Peyer's patch (tissue), 4 donors: ENCODE results near the gene FKBP15. TPM values are rescaled to one million over a fixed set of nuclear protein-coding genes. Genes with fewer than 3 reads are reported as not detected.
"Not testable (repeated sequence)": the region's sequence is repeated elsewhere in the genome, so short reads cannot be mapped to it uniquely, and the experiment has no call there.

Source experiments
- DNase-seq, 3 donors: peaks; one replicate each; pipeline ENCODE4 v3.0.0-alpha.2; 2017 to 2019
- H3K27ac ChIP-seq, 4 donors: fragments of 200-600 bp; sonication (generic); one replicate each; pipeline ENCODE4 v1.5.1; 2016 to 2019
- H3K27me3 ChIP-seq, 2 donors: fragments of 200-600 bp; sonication (generic); one replicate each; pipeline ENCODE4 v1.5.1; 2019
- H3K36me3 ChIP-seq, 3 donors: fragments of 200-600 bp; sonication (generic); one replicate each; pipeline ENCODE4 v1.5.1; 2016 to 2019
- H3K4me1 ChIP-seq, 4 donors: fragments of 200-600 bp; sonication (generic); one replicate each; pipeline ENCODE4 v1.5.1; 2016 to 2019
- H3K4me3 ChIP-seq, 4 donors: fragments of 200-600 bp; sonication (generic); 1 replicate in 3 of 4; 2 replicates in 1 of 4; pipeline ENCODE4 v1.5.1; 2016 to 2019; ENCODE audit warnings: mild to moderate bottlenecking in 1 of 4
- H3K9me3 ChIP-seq, 4 donors: fragments of 200-600 bp; sonication (generic); one replicate each; pipeline ENCODE4 v1.5.1; 2016 to 2019; ENCODE audit warnings: mild to moderate bottlenecking in 1 of 4
- POLR2A ChIP-seq, 2 donors: fragments of 450-650 bp; IDR thresholded peaks; one replicate each; pipeline ENCODE4 v1.5.1; 2017; ENCODE audit warnings: antibody characterized with exemption in 2 of 2, mild to moderate bottlenecking in 2 of 2, moderate library complexity in 2 of 2
- total RNA-seq, 4 donors: library from RNA; depleted of rRNA; stranded (reverse); fragments of >200 nt; gene quantifications; one replicate each; pipeline ENCODE4 v1.1.0, GENCODE V29; 2016

FKBP15 gene
- total RNA-seq, 4 donors from 2014 or later, result 25.9 to 44.6 (median 32.5) TPM

DNA sequence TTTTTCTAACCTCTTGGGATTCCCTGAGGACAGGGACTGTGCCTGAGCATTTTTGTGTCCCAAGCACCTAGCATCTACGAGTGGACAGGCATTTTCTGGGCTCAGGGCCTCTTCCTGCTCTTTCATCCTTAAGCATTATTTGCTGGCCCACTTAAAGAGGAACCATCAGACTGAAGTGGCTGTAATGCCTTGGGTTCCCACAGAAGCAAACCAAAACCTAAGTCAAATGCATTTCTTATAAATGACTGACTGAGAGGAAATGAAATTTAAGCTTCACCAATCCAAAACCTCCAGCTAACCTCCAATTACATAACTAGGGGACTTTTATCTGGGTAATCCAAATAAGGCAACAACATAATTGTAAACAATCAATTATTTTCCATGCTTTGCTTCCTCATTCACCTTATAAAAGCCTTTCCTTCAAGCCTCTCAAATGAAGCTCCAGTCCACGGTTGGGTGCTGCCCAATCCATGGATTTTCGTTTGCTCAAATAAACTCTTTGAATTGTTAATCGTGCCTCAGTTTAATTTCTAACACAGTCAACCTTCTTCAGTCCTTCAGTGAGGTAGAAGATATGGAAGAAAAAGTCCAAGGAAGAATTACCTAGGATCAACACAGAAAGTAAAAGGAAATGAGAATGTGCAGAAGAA, 95.6 kb downstream of the FKBP15 start:
- Histone ChIP-seq H3K4me1 (no peaks in the 10 kb centered on the region), H3K4me3 (no peak overlapping the region), H3K36me3 (no peaks in the 10 kb centered on the region), H3K27me3 (no peaks in the 10 kb centered on the region), H3K27ac (no peak overlapping the region), H3K9me3 (no peaks in the 10 kb centered on the region)
- TF ChIP-seq POLR2A (IDR thresholded peaks at IDR 0.05), result no peak
- no peak for DNase-seq

GRCh38 chr9:113118829-113119228, 102.2 kb downstream of the FKBP15 start:
- H3K9me3 ChIP-seq, H3K27ac ChIP-seq, H3K27me3 ChIP-seq, H3K4me3 ChIP-seq, DNase-seq, H3K4me1 ChIP-seq, H3K36me3 ChIP-seq: not testable (repeated sequence)

Other genes with a start within 250 kb of the FKBP15 start
- 1 to 10 TPM in 2 of 4 donors, not detected in 2; 1.1 to 1.6 TPM for gene ZNF883, start 209.1 kb downstream of the FKBP15 start, total RNA-seq
- gene ZFP37, start 164.6 kb downstream of the FKBP15 start, total RNA-seq, result 1 to 10 TPM in 2 of 4 donors, under 1 TPM in 2; 0.53 to 3.3 (median 1.0) TPM
- gene SLC31A2, start 70.3 kb downstream of the FKBP15 start, total RNA-seq, result 100 to 1,000 TPM in 1 of 4 donors, 10 to 100 TPM in 3; 12.4 to 116 (median 56.2) TPM
- gene SLC31A1, start 267 bp upstream of the FKBP15 start, total RNA-seq, result 10 to 100 TPM in 3 of 4 donors, 1 to 10 TPM in 1; 7.4 to 82.7 (median 50.6) TPM
- gene CDC26, start 54.3 kb upstream of the FKBP15 start, total RNA-seq, result 10 to 100 TPM; 13.6 to 28.4 (median 25.0) TPM
- 10 to 100 TPM; 11.4 to 33.0 (median 19.5) TPM for gene PRPF4, start 54.4 kb upstream of the FKBP15 start, total RNA-seq
- under 1 TPM in 1 of 4 donors, not detected in 3; 0.35 TPM for gene RNF183, start 82.1 kb upstream of the FKBP15 start, total RNA-seq
- 1 to 10 TPM in 3 of 4 donors, not detected in 1; 1.1 to 3.5 (median 2.5) TPM for gene WDR31, start 119.0 kb upstream of the FKBP15 start, total RNA-seq
- 10 to 100 TPM; 11.6 to 20.8 (median 15.8) TPM for gene BSPRY, start 128.3 kb upstream of the FKBP15 start, total RNA-seq
- gene HDHD3, start 155.7 kb upstream of the FKBP15 start, total RNA-seq, result 100 to 1,000 TPM in 3 of 4 donors, 10 to 100 TPM in 1; 56.1 to 258 (median 237) TPM
- gene ALAD, start 180.0 kb upstream of the FKBP15 start, total RNA-seq, result 10 to 100 TPM; 44.6 to 81.4 (median 62.2) TPM
- 10 to 100 TPM; 13.8 to 56.9 (median 16.4) TPM for gene POLE3, start 189.4 kb upstream of the FKBP15 start, total RNA-seq
- gene C9orf43, start 189.5 kb upstream of the FKBP15 start, total RNA-seq, result 1 to 10 TPM in 3 of 4 donors, not detected in 1; 1.1 to 5.0 (median 1.2) TPM
- 100 to 1,000 TPM in 2 of 4 donors, 10 to 100 TPM in 2; 55.3 to 113 (median 88.6) TPM for gene RGS3, start 242.4 kb upstream of the FKBP15 start, total RNA-seq